ENCODE measurements around the gene PNPLA3.

PNPLA3 gene

DNA sequence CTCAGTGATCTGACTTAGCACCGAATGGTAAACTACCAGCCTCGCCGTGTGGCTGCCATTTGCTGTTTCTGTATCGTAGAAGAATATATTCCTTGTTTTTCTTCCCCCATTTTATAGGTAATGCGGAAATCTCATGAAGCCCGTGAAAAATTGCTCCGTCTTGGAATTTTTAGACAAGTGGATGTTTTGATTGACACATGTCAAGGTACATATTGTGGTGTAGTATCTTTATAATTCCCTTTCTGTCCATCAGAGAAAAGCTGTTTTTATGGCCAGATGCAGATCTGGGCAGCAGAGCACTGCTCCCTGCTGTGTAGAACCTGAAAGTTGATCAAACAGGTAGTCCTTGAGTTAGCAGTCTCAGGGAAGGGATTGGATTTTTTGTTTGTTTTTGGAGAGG, 45.0 kb downstream of the PNPLA3 start:
- DNase-seq (ENCODE audit: low read depth), result no peak

DNA sequence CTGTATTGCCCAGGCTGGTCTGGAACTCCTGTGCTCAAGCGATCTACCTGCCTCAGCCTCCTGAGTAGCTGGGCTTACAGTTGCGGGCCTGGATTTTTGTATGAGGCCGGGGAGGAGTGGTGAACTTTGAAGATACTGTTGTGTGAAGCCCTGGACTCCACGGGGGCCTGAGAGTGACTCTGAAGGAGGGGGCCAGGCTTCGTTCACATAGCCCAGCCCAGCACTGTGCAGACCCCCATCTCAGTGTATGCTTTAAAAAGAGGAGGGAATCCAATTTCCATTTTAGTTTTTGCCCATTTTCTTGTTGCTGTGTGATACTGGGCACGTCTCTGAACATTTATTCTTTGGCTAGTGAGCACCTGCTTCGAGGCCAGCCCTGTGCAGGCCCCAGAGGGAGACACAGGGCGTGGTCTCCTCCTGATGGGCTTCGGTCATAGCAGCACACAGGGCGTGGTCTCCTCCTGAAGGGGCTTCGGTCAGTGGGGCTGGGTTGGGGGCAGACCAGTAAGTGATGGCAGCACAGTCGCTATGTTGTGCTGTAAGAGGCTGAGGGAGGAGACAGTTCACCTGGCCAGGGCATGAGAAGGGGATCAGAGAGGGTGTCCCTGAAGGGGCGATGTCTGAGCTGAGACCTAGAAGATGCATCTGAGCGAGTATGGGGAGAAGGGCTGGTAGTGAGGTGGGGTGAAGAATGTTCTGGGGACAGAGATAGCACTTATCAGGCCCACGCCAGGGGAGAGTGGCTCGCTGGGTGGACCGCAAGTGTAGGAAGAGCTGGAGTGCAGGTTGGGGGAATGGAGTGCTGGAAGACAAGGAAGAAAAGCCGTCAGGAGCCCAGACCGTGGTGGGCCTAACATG, 45.6 kb downstream of the PNPLA3 start:
- DNase-seq (ENCODE audit: low read depth), result no peak

DNA sequence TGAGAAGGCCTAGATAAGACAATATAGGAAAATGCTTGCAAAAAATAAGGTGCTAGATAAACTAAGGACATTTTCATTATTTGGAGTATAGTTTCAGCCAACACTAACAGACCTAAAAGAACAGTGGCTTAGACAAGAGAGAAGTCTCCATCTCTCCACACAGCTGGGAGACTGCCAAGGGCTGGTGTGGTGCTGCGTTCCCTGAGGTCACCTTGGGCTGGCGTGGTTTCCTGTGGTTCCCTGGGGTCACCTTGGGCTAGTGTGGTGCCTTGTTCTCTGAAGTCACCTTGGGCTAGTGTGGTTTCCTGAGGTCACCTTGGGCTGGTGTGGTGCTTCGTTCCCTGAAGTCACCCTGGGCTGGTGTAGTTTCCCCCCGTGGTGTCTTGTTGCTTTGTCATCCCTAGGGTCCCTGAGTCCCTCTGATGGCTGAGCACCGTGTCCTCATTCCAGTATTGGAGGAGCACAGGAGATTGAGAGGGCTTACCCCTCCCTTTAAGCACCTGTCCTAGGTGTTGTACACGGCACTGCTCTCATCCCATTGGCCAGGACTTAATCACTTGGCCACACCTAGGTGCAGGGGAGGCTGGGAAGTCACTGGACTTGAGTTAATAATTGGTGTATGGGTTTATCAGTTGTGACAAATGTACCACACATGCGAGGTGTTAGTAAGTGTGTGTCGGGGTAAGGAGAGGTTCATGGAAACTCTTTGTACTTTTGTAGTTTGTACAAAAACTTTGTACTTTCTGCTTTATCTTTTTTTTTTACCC, 46.6 kb downstream of the PNPLA3 start:
- DNase-seq (ENCODE audit: low read depth), result no peak

DNA sequence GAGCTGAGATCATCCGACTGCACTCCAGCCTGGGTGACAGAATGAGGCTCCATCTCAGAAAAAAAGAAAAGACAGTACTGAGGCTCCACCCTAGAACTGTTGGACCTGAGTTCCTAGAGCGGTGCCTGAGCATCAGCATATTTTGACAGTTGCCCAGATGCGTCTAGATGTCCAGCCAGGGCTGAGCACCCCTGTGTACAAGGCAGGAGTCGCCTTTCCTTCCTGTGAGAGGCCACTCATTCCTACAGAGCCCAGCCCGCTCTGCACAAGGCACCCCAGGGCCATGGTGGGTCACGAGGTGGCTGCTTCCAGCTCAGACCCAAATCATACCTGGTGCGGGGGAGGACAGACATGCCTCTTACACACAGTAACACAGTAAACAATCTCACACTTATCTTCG, 47.5 kb downstream of the PNPLA3 start:
- DNase-seq (ENCODE audit: low read depth), result no peak

DNA sequence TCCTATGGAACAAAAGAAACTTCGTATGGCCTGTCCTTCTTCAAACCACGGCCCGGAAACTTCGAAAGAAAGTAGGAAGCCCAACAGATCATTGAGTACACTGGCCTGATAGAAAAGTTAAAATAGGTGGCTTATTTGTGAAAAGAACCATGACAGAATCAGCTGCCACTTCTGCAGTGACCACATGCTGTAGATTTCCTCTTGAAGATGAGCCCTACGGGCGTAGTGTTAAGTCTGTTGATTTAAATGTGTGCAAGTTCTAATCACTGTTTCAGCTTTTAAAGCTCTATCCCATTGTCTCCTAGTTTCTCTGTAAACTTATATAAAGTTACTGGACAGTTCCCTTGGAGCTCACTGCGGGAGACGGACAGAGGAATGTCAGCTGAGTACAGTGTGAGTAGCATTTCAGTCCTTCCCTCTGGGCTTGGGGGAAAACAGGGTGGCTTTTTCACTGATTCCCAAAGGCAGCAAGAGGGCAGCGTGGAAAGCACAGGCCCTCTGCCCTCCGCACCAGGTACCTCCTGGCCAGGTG, 49.4 kb downstream of the PNPLA3 start:
- no peak for DNase-seq (ENCODE audit: low read depth)

DNA sequence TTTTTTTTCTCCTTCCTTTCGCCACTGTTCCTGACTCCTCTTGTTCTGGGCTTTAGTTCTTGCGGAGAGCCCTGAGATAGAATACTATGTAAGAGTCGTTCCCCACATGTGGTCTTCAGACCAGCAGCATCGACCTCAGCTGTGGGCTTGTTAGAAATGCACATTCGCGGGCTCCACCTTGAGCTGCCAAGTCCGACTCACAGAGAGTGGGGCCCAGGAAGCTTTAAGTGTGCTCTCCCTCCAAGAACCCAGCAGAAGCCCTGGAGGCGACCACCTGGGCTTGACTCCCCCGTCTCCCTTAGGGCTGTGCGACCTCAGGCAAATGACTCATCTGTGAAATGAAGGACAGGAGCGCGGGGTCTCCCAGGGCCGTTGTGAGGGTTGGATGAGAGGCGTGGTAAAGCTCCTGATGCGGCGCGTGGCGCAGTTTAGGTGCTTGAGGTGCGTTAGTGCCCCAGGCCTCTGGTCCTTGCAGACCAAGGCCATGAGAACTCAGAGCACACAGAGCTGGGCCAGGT, 50.5 kb downstream of the PNPLA3 start:
- no peak for DNase-seq (ENCODE audit: low read depth)

DNA sequence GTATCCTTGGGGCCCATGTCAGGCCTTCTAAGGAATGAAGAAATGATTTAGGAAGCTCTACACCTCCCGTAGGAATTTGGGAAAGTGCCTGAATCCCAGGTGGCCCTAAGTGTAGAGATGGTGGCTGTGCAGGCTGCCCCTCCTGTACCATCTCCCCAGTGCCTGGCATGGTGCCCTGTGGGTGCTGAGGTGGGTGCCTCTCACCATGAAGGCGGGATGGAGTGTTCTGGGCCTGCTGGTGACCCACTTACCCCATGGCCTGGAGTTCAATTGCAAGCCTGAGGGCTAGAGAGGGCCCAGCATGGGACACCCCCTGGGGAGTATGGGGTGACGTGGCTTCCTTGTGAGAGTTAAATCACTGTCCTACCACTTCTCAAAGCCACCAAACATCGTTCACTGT, 51.4 kb downstream of the PNPLA3 start:
- DNase-seq (ENCODE audit: low read depth), result no peak

DNA sequence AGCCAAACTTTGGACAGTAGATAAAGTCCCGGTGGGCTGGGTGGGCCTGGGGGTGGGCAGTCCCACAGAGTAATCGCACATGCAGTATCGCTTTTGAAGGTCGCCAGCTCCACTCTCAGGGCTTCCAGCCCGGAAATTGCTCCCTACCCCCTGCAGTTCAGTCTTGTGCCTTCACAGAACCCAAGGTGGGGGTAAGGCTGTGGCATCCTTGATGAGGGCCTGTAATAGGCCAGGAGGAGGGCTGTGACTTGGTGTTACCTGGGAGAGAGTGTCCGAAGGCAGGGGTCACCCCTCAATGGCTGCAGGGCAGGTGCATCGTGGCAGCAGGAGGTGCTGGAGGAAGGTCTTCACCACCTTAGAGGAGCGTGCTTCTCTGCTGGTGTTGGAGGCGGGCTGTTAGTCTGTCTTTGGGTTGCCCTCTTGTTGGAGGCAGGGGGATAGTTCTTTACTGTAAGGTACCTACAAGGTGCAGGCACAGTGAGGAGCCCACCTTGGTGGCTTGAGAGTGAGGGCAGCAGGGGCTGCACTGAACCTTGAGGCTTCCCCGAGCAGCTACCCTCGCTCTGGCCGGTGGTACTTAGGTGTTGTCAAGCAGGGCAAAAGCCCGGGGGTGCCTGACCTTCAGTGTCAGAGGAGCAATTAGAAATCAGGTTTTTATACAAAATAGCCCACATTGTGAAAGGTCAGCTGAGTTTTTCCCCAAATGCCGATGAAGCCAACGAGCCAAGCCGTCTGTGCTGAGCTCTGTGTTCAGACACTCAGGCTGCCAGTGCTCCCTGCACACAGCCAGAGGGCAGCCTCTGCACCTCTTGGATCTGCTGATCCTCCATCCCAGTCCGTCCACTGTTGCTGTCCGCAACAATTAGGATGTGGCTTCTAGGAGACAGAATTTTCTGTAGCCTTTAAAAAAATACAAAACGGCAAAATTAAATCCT, 53.5 kb downstream of the PNPLA3 start:
- DNase-seq (ENCODE audit: low read depth), result no peak

DNA sequence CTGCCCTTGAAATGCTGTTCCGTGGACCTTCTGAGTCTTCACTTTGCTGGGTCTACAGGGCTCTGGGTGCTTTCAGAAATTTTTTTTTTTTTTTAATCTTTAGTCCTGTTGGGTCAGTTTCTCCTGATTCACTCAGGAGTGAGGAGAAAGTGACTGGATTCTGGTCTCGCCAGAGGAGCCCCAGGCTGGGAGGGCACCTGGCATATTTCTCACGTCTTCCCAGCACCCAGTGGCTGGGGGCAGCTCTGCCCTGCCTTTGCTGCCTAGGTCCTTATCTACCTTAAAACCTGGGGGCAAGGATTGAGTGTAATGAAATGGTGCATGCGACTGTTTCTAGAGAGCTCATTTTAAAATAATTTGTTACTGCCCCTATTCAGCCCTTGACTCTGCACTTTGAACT, 55.0 kb downstream of the PNPLA3 start:
- no peak for DNase-seq (ENCODE audit: low read depth)

DNA sequence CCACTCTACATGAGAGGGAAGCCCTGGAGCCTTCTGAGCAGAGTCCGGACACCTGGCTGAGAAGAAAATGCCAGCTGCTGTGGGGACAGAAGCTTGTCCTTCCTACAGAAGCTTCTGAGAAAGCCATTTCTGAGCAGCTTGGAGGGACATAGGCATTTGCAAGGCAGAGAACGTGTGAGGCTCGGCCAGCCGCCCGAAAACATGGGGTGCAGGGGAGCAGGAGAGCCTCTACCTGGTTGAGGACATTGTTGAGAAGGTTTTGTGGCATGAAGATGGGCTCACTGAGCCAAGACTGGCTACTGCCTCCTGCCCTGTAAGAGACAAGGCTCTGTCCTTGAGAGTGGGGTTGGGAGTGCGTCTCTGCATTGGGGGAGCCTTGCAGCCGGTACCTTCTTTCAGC, 57.0 kb downstream of the PNPLA3 start:
- DNase-seq (ENCODE audit: low read depth), result no peak

DNA sequence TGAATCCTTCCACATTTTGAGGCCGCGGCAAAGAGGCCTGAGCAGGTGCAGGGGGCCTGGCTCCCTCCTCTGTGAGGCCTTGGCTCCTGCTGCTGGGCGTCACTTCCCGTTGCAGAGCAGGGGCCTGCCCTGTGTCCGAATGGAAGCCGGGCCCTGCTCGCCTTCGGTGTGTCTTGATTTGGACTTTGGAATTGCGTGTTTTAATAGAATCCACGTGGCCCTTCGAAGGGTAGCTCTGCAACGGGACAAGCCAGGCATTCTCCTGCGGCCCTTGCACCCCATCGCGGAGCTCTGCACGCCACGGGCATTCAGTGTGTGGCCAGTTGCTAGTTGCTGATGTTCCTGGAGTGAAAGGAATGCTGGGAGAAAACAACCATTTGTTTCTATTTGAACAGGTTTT, 57.4 kb downstream of the PNPLA3 start:
- no peak for DNase-seq (ENCODE audit: low read depth)

DNA sequence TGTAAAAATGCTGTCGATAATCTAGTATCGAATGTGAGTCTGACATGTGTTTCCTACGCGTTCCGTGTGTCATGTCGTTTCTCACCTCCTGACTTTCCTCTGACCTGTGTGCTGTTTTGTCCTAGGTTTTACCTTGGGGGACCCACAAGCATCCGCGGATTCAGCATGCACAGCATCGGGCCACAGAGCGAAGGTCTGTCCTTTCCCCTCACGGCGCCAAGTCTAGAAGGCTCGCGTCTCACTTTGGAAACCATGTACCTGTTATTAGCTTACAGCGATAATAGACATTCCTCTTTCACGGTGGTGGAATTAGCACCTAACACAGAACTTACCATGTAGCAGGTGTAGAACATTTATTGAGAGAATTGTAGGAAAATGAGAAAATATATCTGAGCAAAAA, 60.2 kb downstream of the PNPLA3 start:
- DNase-seq (ENCODE audit: low read depth), result no peak

DNA sequence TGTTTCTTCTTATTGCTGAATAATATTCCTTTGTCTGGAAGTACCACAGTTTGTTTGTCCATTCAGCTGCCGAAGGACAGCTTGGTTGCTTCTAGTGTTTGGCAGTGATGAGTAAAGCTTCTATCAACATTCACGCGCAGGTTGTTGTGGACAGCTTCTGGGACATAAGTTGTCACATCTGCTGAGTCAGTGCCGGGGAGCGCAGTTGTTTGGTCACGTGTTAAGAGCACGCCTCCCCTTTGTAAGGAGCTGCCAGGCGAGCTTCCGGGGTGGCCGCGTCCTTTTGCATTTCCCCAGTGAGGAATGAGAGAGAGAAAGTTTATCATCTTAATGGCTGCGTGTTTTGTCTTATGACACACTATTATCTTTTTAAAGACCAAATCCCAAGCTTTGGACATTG, 61.9 kb downstream of the PNPLA3 start:
- no peak for DNase-seq (ENCODE audit: low read depth)

DNA sequence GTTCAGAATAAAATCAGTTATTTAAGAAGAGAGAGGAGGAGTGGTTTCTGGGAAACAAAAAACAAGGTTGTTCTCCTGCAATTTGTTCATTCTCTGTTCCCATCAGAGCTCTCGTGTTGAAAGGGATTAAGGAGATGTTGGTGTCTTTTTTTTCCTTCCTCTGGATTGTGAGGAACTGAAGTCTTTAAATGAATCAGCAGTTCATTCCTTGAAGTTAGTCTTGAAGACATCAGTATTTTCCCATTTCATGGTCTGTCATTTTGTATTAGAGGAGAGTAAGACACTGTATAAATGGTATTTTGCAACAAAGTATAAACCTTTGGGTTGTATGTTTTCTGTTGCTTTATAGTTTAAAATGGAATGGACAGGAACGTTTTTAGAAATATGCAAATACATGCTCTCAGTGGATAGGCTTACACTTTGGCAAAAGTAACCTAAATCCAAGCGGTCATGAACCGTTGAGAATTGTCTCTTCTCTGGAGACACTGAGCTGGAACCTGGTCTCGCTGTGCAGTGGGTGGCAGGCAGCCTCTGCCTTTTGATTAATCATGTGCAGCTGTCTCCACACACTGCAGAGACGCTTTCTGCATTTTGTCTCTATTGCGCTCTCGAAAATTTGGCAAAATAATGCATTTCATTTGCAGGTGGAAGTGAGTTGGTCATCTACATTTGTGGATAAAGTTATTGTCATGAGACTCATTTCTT, 64.7 kb downstream of the PNPLA3 start:
- no peak for DNase-seq (ENCODE audit: low read depth)

DNA sequence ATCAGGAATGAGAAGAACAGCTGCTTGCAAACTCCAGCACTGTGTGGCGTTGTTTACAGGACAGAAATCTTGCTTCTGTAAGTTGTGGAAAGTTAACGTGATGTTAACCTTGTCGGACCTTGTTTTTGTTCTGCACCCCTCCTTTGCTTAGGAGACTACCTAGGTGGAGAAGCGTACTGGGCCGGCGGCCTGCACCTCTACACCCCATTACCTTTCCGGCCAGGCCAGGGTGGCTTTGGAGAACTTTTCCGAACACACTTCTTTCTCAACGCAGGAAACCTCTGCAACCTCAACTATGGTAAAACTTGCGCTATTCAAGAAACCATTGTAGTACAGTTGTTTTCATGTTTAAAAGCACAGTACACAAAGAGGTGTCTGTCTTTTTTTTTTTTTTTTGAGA, 65.4 kb downstream of the PNPLA3 start:
- no peak for DNase-seq (ENCODE audit: low read depth)

DNA sequence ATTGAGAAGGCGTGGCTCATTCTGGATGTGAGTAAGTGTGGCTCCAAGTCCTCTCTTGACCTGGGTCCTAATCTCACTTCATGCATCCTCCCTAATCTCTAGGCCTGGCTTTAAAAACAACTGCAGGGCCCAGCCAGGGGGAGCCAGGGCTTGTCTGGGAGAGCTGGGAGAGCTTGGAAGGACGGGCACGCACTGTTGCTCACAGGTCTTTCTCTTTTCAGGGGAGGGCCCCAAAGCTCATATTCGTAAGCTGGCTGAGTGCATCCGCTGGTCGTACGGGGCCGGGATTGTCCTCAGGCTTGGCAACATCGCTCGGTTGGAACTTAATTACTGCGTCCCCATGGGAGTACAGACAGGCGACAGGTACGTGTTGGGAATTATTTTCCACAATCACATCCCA, 66.4 kb downstream of the PNPLA3 start:
- no peak for DNase-seq (ENCODE audit: low read depth)

DNA sequence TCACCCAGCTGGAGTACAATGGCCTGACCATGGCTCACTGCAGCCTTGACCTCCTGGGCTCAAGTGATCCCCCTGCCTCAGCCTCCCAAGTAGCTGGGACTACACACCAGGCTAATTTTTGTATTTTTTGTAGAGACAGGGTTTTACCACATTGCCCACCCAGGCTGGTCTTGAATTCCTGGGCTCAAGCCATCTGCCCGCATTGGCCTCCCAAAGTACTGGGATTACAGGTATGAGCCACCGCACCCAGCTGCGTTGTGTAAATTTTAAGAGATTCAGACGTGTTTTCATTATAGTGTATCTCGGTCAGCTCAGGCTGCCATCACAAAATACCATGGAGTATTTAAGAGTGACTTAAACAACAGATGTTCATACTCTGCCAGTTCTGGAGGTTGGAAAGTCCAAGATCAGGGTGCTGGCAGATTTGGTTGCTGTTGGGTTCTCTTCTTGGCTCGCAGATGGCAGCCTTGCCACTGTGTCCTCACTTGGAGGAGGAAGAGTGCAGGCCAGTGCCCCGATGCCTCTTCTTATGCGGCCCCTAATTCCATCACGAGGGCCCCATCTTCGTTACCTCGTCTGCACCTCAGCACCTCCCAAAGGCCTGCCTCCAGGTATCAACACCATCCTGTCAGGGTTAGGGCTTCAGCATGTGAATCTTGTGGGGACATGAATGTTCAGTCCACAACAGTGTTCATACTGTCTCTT, 67.9 kb downstream of the PNPLA3 start:
- DNase-seq (ENCODE audit: low read depth), result no peak

DNA sequence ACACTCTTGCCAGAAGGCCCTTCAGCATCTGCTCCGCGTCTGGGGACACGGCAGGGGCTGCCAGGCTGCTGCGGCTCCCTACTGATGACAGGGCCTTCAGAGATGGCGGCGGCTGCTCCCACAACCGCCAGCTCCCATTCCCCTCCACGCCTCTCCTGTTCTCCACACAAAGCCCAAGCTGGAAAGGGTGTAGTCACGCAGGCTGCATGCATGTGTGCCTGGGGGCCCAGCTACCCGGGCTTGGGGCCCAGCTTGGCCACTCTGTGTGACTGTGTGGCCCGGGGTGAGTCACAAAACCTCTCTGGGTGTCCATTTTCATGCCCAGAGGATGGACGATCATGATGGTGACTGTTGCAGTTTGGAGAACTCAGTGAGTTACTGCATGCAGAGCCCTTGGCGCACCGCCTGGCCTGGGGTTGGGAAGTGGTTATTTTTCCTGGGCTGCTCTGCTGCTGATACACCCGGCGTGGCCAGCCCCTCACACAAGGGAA, 68.8 kb downstream of the PNPLA3 start:
- DNase-seq (ENCODE audit: low read depth), result no peak

DNA sequence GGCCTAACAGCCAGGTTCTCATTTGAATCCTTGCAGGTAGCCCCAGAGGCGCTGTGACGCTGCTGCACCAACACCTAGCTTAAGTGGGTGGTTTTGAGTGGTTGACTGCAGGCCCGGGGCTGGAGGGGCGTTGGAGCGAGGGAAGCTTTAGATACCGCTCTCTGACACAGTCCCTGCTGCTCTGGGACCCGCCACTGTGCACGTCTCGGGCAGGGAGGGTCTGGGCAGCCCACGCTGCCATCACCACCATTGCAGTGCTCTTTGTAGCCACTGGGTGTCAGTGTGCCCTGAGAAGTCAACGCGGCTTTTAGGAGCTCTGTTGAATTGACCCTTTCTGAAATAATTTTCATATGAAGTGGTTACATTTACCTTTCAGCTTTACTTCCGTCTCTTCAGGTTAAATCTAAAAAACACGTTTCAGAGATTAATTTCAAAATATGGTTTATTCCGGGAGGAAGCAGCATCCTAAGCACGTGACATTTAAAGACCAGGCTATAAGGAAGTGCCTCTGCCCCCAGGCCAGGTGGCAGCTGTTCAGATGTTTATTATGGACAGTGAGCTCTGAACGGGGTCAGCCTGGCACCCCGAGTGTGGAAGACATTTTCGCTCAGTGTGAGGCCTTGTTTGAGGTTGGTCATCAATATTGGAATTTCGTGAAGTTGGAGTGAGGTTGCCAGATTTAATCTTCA, 69.6 kb downstream of the PNPLA3 start:
- DNase-seq (ENCODE audit: low read depth), result peak; percentile 33

DNA sequence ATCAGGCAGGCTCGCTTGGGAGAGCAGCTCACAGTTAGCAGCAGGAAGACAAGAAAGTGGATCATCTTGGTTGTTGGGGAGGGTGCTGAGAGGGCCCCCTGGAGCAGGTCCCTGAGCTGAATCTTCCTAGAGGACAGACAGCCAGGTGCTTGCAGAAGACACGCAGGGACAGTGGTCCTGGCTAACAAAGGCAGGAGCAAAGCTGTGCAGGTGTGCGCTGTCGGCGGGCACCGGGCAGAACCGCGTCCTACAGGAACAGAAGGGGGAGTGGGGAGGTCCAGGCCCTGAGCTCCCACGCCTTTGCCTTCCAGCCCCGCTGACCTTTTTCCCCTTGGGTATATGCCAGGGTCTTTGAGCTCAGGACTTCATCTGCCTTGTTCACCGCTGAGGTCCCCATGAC, 70.4 kb downstream of the PNPLA3 start:
- DNase-seq (ENCODE audit: low read depth), result no peak

Data from stimulated activated CD4-positive, alpha-beta T cell treated with anti-CD3 and anti-CD28 coated beads, Interleukin-2, amount 100 ng/mL, for 4 hours (primary cell).